ENCODE measurements around the gene SERPINB12. TPM values are rescaled to one million over a fixed set of nuclear protein-coding genes. Genes with fewer than 3 reads are reported as not detected.

Gene SERPINB12
- total RNA-seq, 1 experiment from 2014 or later, result not detected

- Histone ChIP-seq H3K23ac (ENCODE audit: insufficient read length, low read depth, low read length) (no peak overlapping the region), H3K23me2 (ENCODE audit: insufficient read length, low read depth, low read length, poor library complexity, severe bottlenecking) (no peaks in the 10 kb centered on the region), H3K27ac (ENCODE audit: insufficient read length, low read depth, low read length) (no peak overlapping the region), H3K79me2 (ENCODE audit: insufficient read depth, low read length) (no peaks in the 10 kb centered on the region), H3K27me3 (ENCODE audit: insufficient read depth, low read length) (no peaks in the 10 kb centered on the region), H4K5ac (ENCODE audit: insufficient read length, low read depth, low read length) (no peak overlapping the region), H2BK120ac (ENCODE audit: low read depth, low read length, poor library complexity, severe bottlenecking) (no peak overlapping the region), H2AFZ (ENCODE audit: low read length) (no peak overlapping the region), H3K9ac (ENCODE audit: extremely low read depth, insufficient read length, low read length) (no peak overlapping the region), H2BK5ac (ENCODE audit: insufficient read length, low read length) (no peak overlapping the region), H4K20me1 (ENCODE audit: control insufficient read depth, insufficient read depth, insufficient read length) (no peaks in the 10 kb centered on the region), H3K4me1 (ENCODE audit: insufficient read depth, low read length) (no peaks in the 10 kb centered on the region), H2BK15ac (ENCODE audit: low read depth, low read length) (no peak overlapping the region), H2BK20ac (ENCODE audit: low read depth, low read length, poor library complexity, severe bottlenecking) (no peak overlapping the region), H3K79me1 (ENCODE audit: insufficient read depth, low read depth, low read length, poor library complexity, severe bottlenecking) (no peaks in the 10 kb centered on the region), H3K14ac (ENCODE audit: insufficient read depth, low read length) (no peak overlapping the region), H3K18ac (ENCODE audit: insufficient read length, low read depth, low read length) (no peak overlapping the region), H2BK12ac (ENCODE audit: insufficient read length, low read depth, low read length) (no peak overlapping the region), H3K9me3 (ENCODE audit: control insufficient read depth, low read depth, low read length) (no peaks in the 10 kb centered on the region), H3K4ac (ENCODE audit: low read depth, low read length) (no peak overlapping the region), H3T11ph (ENCODE audit: low read length) (no peak overlapping the region), H2AK5ac (ENCODE audit: insufficient read length, low read length) (no peak overlapping the region), H3K56ac (ENCODE audit: insufficient read length, low read depth, low read length) (no peak overlapping the region), H3K4me2 (ENCODE audit: insufficient read depth, insufficient read length, low read length) (no peak overlapping the region), H4K8ac (replicated peaks; ENCODE audit: insufficient read length, low read depth, low read length) (no peak overlapping the region), H4K91ac (ENCODE audit: insufficient read length, low read depth, low read length) (no peak overlapping the region)
- H3K27ac Mint-ChIP-seq, result no peak overlapping the region
- H3K9me3 Mint-ChIP-seq, result no peaks in the 10 kb centered on the region
- WGBS (ENCODE audit: extremely low coverage, insufficient read length, low lambda C conversion rate), result no CpG with 5 or more reads among the region's 3 CpGs
- TF ChIP-seq CTCF (conservative IDR thresholded peaks at IDR 0.05), result no peak
- no peaks in the 10 kb centered on the region for H3K4me1 Mint-ChIP-seq
- H3K4me3 Mint-ChIP-seq, result no peak overlapping the region
- no peaks in the 10 kb centered on the region for H3K36me3 Mint-ChIP-seq (ENCODE audit: insufficient read depth in 1 of 3, low read depth in 3 of 3)
- no peaks in the 10 kb centered on the region for H3K27me3 Mint-ChIP-seq (ENCODE audit: low read depth)
- DNase-seq, result no peak
These were observed 9.6 kb downstream of the SERPINB12 start for GRCh38 chr18:63551769-63552168.
